ENCODE results near the gene PHACTR1.

DNA sequence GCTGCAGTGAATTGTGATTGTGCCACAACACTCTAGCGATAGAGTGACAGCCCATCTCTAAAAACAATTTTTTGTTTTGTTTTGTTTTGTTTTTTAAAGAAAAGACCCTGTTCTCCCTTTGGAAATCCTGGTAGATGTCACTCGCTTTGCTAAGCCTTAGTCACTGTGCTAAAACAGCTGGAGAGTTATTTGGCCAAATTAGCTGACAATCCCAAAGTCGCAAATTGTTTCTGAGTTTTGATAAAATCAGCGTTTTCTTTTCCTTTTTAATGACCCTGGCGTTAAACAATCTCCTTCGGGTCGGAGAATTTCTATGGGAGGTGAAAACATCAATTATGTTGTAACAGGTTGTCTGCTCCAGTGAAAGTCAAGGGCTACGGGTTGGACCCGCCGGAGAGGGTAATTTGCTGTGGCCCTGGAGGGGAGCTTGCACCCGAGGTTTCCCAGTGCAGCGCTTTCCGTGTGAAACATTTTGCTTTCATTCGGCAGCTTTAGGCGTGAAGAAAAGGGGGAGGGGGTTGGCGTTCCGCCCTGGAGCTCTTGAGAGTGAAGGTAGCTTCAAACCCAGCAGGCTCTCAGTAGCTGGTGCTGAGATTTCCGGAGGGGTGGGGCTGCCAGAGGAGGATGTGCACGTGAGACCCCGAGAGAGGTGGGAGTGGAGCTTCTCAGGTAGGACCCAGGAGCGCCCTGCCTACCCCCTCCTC lies 296.6 kb downstream of the PHACTR1 start:
- TF ChIP-seq CHD1 (IDR thresholded peaks at IDR 0.05; ENCODE audit: low read depth, low read length), result no peak
- TF ChIP-seq CTCF (conservative IDR thresholded peaks at IDR 0.05; ENCODE audit: low read depth, low read length), result no peak
- TF ChIP-seq, protein P1, sequence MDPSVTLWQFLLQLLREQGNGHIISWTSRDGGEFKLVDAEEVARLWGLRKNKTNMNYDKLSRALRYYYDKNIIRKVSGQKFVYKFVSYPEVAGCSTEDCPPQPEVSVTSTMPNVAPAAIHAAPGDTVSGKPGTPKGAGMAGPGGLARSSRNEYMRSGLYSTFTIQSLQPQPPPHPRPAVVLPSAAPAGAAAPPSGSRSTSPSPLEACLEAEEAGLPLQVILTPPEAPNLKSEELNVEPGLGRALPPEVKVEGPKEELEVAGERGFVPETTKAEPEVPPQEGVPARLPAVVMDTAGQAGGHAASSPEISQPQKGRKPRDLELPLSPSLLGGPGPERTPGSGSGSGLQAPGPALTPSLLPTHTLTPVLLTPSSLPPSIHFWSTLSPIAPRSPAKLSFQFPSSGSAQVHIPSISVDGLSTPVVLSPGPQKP (IDR thresholded peaks at IDR 0.05; ENCODE audit: borderline replicate concordance, low read depth, low read length), result no peak
- TF ChIP-seq CEBPB (IDR thresholded peaks at IDR 0.05; ENCODE audit: low read depth, low read length), result no peak
